C4-2B (cell line): Measurements from ENCODE around the gene SIM1.

Source experiments
- CTCF ChIP-seq: fragments of 450-650 bp; conservative IDR thresholded peaks from 2 replicates; pipeline ENCODE4 v1.5.1; 2017; ENCODE audit warnings: mild to moderate bottlenecking
- ZFX ChIP-seq: fragments of 450-650 bp; IDR thresholded peaks from 2 replicates; pipeline ENCODE4 v1.6.1; 2017

- no peak for TF ChIP-seq CTCF
- no peak for TF ChIP-seq ZFX
Measured at GRCh38 chr6:100465701-100466409, 1.1 kb upstream of the SIM1 start.
